Upper lobe of left lung (tissue), 6 donors: ENCODE data around the gene YTHDF2. TPM values are rescaled to one million over a fixed set of nuclear protein-coding genes. Genes with fewer than 3 reads are reported as not detected.
"Not testable (repeated sequence)": the region's sequence is repeated elsewhere in the genome, so short reads cannot be mapped to it uniquely, and the experiment has no call there.

Experiments
- ATAC-seq, 2 donors: fragments of 200-7000 bp; cut with Tn5 transposase; one replicate each; pipeline ENCODE4 v1.9.1; 2022; ENCODE audit warnings: mild to moderate bottlenecking in 2 of 2, moderate library complexity in 2 of 2; ENCODE audit not compliant: low FRiP score in 2 of 2
- DNase-seq, 2 donors: peaks; one replicate each; pipeline ENCODE4 v3.0.0-alpha.2; 2019 to 2020
- H3K27ac ChIP-seq, 4 donors: fragments of 200-600 bp; sonication (generic); one replicate each; pipeline ENCODE4 v1.5.1; 2016 to 2019
- H3K27me3 ChIP-seq, 4 donors: fragments of 200-600 bp; sonication (generic); one replicate each; pipeline ENCODE4 v1.5.1; 2017 to 2019
- H3K36me3 ChIP-seq, 4 donors: fragments of 200-600 bp; sonication (generic); one replicate each; pipeline ENCODE4 v1.5.1; 2016 to 2019
- H3K4me1 ChIP-seq, 4 donors: fragments of 200-600 bp; sonication (generic); one replicate each; pipeline ENCODE4 v1.5.1; 2018 to 2019
- H3K4me3 ChIP-seq, 4 donors: fragments of 200-600 bp; sonication (generic); one replicate each; pipeline ENCODE4 v1.5.1; 2017 to 2019; ENCODE audit warnings: mild to moderate bottlenecking in 2 of 4, moderate library complexity in 1 of 4
- H3K9me3 ChIP-seq, 4 donors: fragments of 200-600 bp; sonication (generic); one replicate each; pipeline ENCODE4 v1.5.1; 2018 to 2019
- EP300 ChIP-seq, 4 donors: sonication (generic); formaldehyde crosslinking; IDR thresholded peaks; one replicate each; pipeline ENCODE4 v1.5.1; 2017; ENCODE audit warnings: antibody characterized with exemption in 4 of 4, control low read depth in 2 of 4
- POLR2A ChIP-seq, 4 donors: fragments of 450-650 bp; IDR thresholded peaks; one replicate each; pipeline ENCODE4 v1.5.1; 2016 to 2017; ENCODE audit warnings: antibody characterized with exemption in 4 of 4, mild to moderate bottlenecking in 2 of 4
- POLR2AphosphoS5 ChIP-seq, 2 donors: sonication (generic); formaldehyde crosslinking; IDR thresholded peaks; one replicate each; pipeline ENCODE4 v1.5.1; 2017; ENCODE audit warnings: antibody characterized with exemption in 2 of 2
- WGBS, 2 donors: methylation state at CpG; one replicate each; pipeline ENCODE4 v1.1.5; 2017 to 2018; 5-methylcytosine and 5-hydroxymethylcytosine counted together
- total RNA-seq, 6 donors: library from RNA; depleted of rRNA in 4 of 6; stranded (reverse); fragments of >200 nt in 4 of 6; gene quantifications; one replicate each; pipeline versions ENCODE4 v1.1.0 to v1.2.1, GENCODE V29; 2016 to 2021
- TF ChIP-seq, protein P1 (sequence below), 6 experiments: fragments of 450-650 bp in 4 of 6; fragments of 200-600 bp in 2 of 6; sonication (generic) in 2 of 6; IDR thresholded peaks; one replicate each; pipeline ENCODE4 v1.5.1; 2016 to 2019; ENCODE audit warnings: antibody characterized with exemption in 6 of 6
- donor health status: DM: no; HTN: no; CAD: no; lungs with moderate emphysema.
- donor health status: DM: no; HTN: yes; CAD: no; lungs with severe emphysema.

Gene YTHDF2
- total RNA-seq, 6 donors from 2014 or later: 40.1 to 72.5 (median 59.0) TPM

DNA sequence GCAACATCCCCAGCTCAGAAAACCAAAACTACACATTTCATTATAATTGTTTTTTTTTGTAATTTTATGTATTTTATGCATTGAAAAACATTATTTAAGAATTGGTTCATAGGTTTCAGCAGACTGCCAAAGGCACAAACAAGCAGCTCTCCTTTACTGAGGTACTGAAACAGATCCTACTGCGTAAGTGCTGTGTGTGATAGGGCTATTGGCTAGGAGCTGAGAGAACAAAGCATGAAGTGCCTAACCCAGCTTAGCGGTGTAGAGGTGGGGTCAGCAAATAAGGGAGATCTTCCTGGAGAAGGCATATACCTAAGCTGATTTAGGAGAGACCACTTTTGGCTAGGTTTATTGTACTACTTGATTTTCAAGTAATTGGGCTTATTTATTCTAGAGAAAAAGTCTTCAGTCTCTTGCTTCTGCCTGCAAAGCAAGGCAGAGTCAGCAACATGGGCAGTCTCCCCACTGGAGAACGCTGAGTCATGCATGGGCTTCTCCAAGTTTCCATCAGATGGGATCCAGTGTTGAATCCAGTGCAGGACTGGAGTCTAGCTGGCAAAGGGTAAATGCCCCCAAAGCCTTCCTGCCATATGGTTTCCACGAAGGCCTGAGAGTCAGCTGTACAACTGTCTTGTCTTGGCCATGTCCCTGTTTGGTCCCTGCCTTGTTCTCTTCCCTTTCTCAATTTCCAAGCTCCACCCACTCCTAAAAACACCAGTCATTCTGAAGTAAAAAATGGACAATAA lies 18.0 kb upstream of the YTHDF2 start:
- peak overlapping the region in 1 of 4 donors; percentile 17 for H3K27ac ChIP-seq
- no peaks in the 10 kb centered on the region for H3K9me3 ChIP-seq
- H3K4me3 ChIP-seq: no peak overlapping the region
- H3K27me3 ChIP-seq: no peaks in the 10 kb centered on the region
- WGBS, 2 donors: 81 to 84% methylated on average over 4 of the region's 4 CpGs
- ATAC-seq (no peak), DNase-seq (no peak)
- no peaks in the 10 kb centered on the region for H3K4me1 ChIP-seq
- TF ChIP-seq, protein P1, sequence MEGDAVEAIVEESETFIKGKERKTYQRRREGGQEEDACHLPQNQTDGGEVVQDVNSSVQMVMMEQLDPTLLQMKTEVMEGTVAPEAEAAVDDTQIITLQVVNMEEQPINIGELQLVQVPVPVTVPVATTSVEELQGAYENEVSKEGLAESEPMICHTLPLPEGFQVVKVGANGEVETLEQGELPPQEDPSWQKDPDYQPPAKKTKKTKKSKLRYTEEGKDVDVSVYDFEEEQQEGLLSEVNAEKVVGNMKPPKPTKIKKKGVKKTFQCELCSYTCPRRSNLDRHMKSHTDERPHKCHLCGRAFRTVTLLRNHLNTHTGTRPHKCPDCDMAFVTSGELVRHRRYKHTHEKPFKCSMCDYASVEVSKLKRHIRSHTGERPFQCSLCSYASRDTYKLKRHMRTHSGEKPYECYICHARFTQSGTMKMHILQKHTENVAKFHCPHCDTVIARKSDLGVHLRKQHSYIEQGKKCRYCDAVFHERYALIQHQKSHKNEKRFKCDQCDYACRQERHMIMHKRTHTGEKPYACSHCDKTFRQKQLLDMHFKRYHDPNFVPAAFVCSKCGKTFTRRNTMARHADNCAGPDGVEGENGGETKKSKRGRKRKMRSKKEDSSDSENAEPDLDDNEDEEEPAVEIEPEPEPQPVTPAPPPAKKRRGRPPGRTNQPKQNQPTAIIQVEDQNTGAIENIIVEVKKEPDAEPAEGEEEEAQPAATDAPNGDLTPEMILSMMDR (IDR thresholded peaks at IDR 0.05): no peak
- TF ChIP-seq POLR2AphosphoS5 (IDR thresholded peaks at IDR 0.05) (no peak), POLR2A (IDR thresholded peaks at IDR 0.05) (no peak), EP300 (IDR thresholded peaks at IDR 0.05) (no peak)
- peaks cover 0 to 19% (median 13%) of the 10 kb centered on the region in 4 donors for H3K36me3 ChIP-seq

DNA sequence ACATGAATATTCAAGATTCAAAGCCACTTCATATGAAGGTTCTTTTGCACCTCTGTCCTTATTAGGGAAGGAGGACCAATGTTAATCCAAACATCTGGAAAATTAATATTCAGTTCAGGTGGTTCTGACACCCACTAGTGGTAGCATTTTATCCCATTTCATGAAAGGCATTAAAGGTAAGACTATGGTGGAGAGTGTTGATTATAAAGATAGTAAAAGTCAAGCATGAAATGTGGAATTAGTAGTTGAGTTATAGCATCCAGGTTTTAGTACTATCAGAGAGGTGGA lies 17.5 kb upstream of the YTHDF2 start:
- TF ChIP-seq, protein P1 (IDR thresholded peaks at IDR 0.05): no peak
- TF ChIP-seq EP300 (IDR thresholded peaks at IDR 0.05): no peak
- no peak for TF ChIP-seq POLR2A (IDR thresholded peaks at IDR 0.05)
- TF ChIP-seq POLR2AphosphoS5 (IDR thresholded peaks at IDR 0.05): no peak
- Histone ChIP-seq H3K9me3 (no peaks in the 10 kb centered on the region), H3K36me3 (peaks cover 0 to 14% (median 9%) of the 10 kb centered on the region in 4 donors), H3K4me1 (no peaks in the 10 kb centered on the region), H3K27me3 (no peaks in the 10 kb centered on the region), H3K4me3 (no peak overlapping the region), H3K27ac (peak overlapping the region in 1 of 4 donors; percentile 17)
- DNase-seq (no peak), ATAC-seq (no peak)

DNA sequence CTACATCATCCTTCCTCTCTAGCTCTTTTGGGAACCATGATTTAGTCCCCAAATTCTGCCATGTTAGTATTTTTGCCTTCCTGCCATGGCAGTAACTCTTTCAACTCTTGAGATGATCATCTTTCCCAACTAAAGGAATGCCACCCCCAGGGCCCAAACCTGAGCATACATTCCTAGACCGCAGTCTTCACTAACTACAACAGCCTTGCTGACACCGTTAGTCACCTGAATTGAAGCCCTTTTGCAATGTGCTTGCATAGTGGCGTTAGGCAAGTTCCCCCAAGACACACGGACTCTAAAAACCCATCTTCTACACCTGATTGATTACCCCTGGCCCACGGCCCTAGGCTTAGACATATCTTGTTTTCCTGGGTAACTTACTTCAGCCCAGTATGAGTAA lies 16.4 kb upstream of the YTHDF2 start:
- Histone ChIP-seq H3K27ac (no peak overlapping the region), H3K4me3 (no peak overlapping the region), H3K9me3 (no peaks in the 10 kb centered on the region), H3K27me3 (no peaks in the 10 kb centered on the region), H3K36me3 (peaks cover 0 to 3% (median 1%) of the 10 kb centered on the region in 4 donors), H3K4me1 (no peaks in the 10 kb centered on the region)
- 73 to 81% methylated on average over 5 of the region's 5 CpGs for WGBS, 2 donors
- no peak for ATAC-seq
- DNase-seq: no peak
- TF ChIP-seq EP300 (IDR thresholded peaks at IDR 0.05): no peak
- TF ChIP-seq, protein P1 (IDR thresholded peaks at IDR 0.05): no peak
- no peak for TF ChIP-seq POLR2A (IDR thresholded peaks at IDR 0.05)
- TF ChIP-seq POLR2AphosphoS5 (IDR thresholded peaks at IDR 0.05): no peak

DNA sequence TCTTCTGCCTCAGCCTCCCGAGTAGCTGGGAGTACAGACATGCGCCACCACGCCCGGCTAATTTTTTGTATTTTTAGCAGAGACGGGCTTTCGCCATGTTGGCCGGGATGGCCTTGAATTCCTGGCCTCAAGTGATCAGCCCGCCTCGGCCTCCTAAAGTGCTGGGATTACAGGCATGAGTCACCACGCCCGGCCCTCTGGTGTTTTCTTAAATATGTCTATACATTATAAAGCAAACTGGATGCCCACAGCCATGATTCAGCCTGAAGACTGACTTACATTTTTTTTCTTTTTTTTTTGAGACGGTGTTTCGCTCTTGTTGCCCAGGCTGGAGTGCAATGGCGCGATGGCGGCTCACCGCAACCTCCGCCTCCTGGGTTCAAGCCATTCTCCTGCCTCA lies 14.8 kb upstream of the YTHDF2 start:
- H3K27me3 ChIP-seq, DNase-seq, H3K4me3 ChIP-seq, ATAC-seq, H3K9me3 ChIP-seq, H3K36me3 ChIP-seq, H3K27ac ChIP-seq, H3K4me1 ChIP-seq: not testable (repeated sequence)
- 96 to 97% methylated on average over 18 of the region's 18 CpGs for WGBS, 2 donors

DNA sequence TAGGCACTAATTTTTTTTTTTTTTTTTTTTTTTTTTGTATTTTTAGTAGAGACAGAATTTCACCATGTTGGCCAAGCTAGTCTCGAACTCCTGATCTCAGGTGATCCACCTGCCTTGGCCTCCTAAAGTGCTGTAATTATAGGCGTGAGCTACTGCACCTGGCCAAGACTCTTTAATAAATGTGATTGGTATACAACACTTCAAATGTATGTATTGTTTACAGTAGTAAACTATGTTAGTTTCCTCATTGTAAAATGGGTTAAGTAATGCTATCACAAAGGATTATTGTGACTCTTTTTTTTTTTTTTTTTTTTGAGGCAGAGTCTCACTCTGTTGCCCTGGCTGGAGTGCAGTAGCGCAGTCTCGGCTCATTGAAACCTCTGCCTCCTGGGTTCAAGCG lies 11.4 kb upstream of the YTHDF2 start:
- H3K4me3 ChIP-seq, H3K27ac ChIP-seq, ATAC-seq, DNase-seq, H3K27me3 ChIP-seq, H3K9me3 ChIP-seq, H3K4me1 ChIP-seq, H3K36me3 ChIP-seq: not testable (repeated sequence)
- 91 to 95% methylated on average over 5 of the region's 5 CpGs for WGBS, 2 donors

DNA sequence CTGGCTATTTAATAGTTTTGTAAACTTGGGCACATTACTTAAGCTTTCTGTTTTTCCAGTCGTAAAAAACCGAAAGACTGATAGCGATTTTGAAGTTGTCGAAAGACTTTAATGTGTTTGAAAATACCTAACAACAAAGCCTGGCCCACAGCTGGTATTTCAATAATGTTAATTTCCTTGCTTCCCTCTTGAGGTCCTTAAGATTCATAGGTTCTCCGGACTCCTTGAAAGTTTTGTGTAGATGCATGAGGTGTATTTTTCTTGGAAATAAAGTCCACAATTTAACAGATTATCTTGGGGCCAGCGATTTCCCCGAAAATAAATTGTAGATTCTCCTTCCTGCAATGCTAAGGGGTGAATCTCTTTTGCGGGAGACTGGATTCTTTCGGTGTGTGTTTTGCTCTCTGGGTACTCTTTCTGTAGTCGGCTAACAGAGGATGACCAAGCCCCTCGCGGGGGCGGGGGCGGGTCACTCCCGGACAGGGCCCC lies 735 bp upstream of the YTHDF2 start:
- H3K36me3 ChIP-seq: peaks cover 0 to 24% (median 14%) of the 10 kb centered on the region in 4 donors
- H3K4me3 ChIP-seq: peak overlapping the region in 3 of 4 donors; percentile 65 to 84 (median 80)
- H3K27ac ChIP-seq: peak overlapping the region; percentile 94 to 98 (median 94)
- TF ChIP-seq, protein P1 (IDR thresholded peaks at IDR 0.05): no peak
- 9 to 12% methylated on average over 13 to 15 of the region's 15 CpGs for WGBS, 2 donors
- H3K4me1 ChIP-seq: peaks cover 33 to 41% (median 40%) of the 10 kb centered on the region in 4 donors
- no peaks in the 10 kb centered on the region for H3K27me3 ChIP-seq
- DNase-seq (peak in 1 of 2 donors; percentile 89), ATAC-seq (no peak)
- no peaks in the 10 kb centered on the region for H3K9me3 ChIP-seq
